A673 (cell line): Measurements from ENCODE around the gene EPHA6.

ENCODE experiments used
- CTCF ChIP-seq: fragments of 300-800, 200-600 bp; sonication (generic); conservative IDR thresholded peaks from 2 replicates; pipeline ENCODE4 v1.5.1; 2017; ENCODE audit warnings: low read depth, mild to moderate bottlenecking, antibody characterized with exemption, low read length, moderate library complexity, mixed read lengths
- EZH2 ChIP-seq: fragments of 200-600 bp; sonication (generic); IDR thresholded peaks from 2 replicates; pipeline ENCODE4 v1.6.1; 2017; ENCODE audit warnings: borderline replicate concordance, low read depth, mild to moderate bottlenecking, mixed read lengths, antibody characterized with exemption, low read length; ENCODE audit not compliant: poor library complexity, severe bottlenecking

- TF ChIP-seq CTCF (no peak), EZH2 (no peak)
Observed at GRCh38 chr3:97291901-97292300, 477.5 kb downstream of the EPHA6 start.
